ENCODE measurements around the gene RUFY3.

- no peak for TF ChIP-seq EZH2 (IDR thresholded peaks at IDR 0.05)
- no peak for TF ChIP-seq CTCF (IDR thresholded peaks at IDR 0.05)
- TF ChIP-seq EZH2phosphoT487 (IDR thresholded peaks at IDR 0.05) = no peak
These were observed 30.5 kb downstream of the RUFY3 start for GRCh38 chr4:70752236-70752635.
